ENCODE measurements around the gene DBF4. TPM values are rescaled to one million over a fixed set of nuclear protein-coding genes. Genes with fewer than 3 reads are reported as not detected.

DBF4 gene
- total and polyA plus RNA-seq, 10 of the 15 experiments (the other 5 are each of a cell fraction or from before 2014, with no cell fraction given) = 29.3 to 89.8 (median 62.4) TPM

DNA sequence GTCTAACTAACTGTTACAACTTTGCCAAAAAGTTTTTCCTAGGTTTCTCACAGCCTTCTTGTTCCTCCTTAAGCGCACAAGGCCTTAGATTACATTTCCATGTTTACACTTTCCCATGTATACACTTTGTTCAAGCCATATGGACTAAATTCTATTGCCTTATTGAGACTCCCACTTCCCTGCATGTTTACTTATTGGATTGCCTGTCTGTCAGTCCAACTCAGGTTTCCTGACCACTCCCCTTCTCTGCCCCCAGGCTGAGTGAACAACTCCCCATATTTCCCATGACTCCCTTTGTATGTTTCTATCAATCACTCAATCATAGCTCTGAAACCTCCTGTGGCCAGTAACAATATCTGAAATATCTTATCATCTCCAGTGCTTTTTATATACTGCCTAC, 43.2 kb upstream of the DBF4 start:
- Histone ChIP-seq H3K9ac (ENCODE audit: control insufficient read depth, insufficient read depth, low read length) (no peak overlapping the region), H3K4me3 (no peak overlapping the region), H3K79me2 (ENCODE audit: control insufficient read depth, insufficient read depth, low read length) (no peaks in the 10 kb centered on the region), H3K4me2 (ENCODE audit: control insufficient read depth, insufficient read depth) (no peak overlapping the region), H3K36me3 (ENCODE audit: control insufficient read depth in 2 of 2, insufficient read depth in 2 of 2, low read length in 1 of 2) (no peaks in the 10 kb centered on the region; a peak in 1 of 4 replicates), H3K4me1 (ENCODE audit: control insufficient read depth, insufficient read depth, low read length) (no peaks in the 10 kb centered on the region), H2AFZ (ENCODE audit: control insufficient read depth, low read depth, low read length) (no peak overlapping the region), H3K27ac (ENCODE audit: control insufficient read depth, insufficient read depth) (no peak overlapping the region), H3K27me3 (replicated peaks in 1 of 2; ENCODE audit: control insufficient read depth in 2 of 2, insufficient read depth in 2 of 2, low read length in 1 of 2) (no peaks in the 10 kb centered on the region), H3K9me3 (replicated peaks; ENCODE audit: control insufficient read depth, insufficient read depth, low read length) (no peaks in the 10 kb centered on the region), H4K20me1 (ENCODE audit: control insufficient read depth, insufficient read depth) (no peaks in the 10 kb centered on the region)
- no peak for FAIRE-seq
- WGBS (ENCODE audit: insufficient coverage, insufficient replicate concordance, low lambda C conversion rate, missing lambda C conversion rate) = 100% methylated on average over 1 of the region's 1 CpG
- ATAC-seq = no peak
- no peak for DNase-seq (ENCODE audit: low read depth, low spot score)
- ChIA-PET SMC1A (ENCODE audit: uncharacterized antibody, unreplicated experiment) (no interaction called here), POLR2A (no interaction called here), RAD21 (ENCODE audit: unreplicated experiment) (no interaction called here), CTCF (no interaction called here)
- no TSS peak for BruUV-seq (replicated peaks)
- intact Hi-C loops (cut with micrococcal nuclease; ENCODE audit: unreplicated experiment) = no loop called here
- in situ Hi-C loops (cut with MboI) = no loop called here
- TF ChIP-seq, protein P1, sequence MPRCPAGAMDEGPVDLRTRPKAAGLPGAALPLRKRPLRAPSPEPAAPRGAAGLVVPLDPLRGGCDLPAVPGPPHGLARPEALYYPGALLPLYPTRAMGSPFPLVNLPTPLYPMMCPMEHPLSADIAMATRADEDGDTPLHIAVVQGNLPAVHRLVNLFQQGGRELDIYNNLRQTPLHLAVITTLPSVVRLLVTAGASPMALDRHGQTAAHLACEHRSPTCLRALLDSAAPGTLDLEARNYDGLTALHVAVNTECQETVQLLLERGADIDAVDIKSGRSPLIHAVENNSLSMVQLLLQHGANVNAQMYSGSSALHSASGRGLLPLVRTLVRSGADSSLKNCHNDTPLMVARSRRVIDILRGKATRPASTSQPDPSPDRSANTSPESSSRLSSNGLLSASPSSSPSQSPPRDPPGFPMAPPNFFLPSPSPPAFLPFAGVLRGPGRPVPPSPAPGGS (IDR thresholded peaks at IDR 0.05; ENCODE audit: borderline replicate concordance, insufficient read depth, low read depth, low read length, poor library complexity, severe bottlenecking) = no peak
- TF ChIP-seq EGR1 (IDR thresholded peaks at IDR 0.05; ENCODE audit: borderline replicate concordance in 1 of 2, low read depth in 2 of 2, low read length in 2 of 2) = no peak
- TF ChIP-seq, protein P2, sequence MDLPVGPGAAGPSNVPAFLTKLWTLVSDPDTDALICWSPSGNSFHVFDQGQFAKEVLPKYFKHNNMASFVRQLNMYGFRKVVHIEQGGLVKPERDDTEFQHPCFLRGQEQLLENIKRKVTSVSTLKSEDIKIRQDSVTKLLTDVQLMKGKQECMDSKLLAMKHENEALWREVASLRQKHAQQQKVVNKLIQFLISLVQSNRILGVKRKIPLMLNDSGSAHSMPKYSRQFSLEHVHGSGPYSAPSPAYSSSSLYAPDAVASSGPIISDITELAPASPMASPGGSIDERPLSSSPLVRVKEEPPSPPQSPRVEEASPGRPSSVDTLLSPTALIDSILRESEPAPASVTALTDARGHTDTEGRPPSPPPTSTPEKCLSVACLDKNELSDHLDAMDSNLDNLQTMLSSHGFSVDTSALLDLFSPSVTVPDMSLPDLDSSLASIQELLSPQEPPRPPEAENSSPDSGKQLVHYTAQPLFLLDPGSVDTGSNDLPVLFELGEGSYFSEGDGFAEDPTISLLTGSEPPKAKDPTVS (IDR thresholded peaks at IDR 0.05; ENCODE audit: low read depth, low read length) = no peak
- no peak for TF ChIP-seq CREM (IDR thresholded peaks at IDR 0.05; ENCODE audit: low read depth)
- no peak for TF ChIP-seq ZNF24 (IDR thresholded peaks at IDR 0.05)
- no peak for TF ChIP-seq RB1 (IDR thresholded peaks at IDR 0.05; ENCODE audit: borderline replicate concordance)
- no peak for TF ChIP-seq PAX8 (IDR thresholded peaks at IDR 0.05)
- no peak for TF ChIP-seq RBBP5 (conservative IDR thresholded peaks at IDR 0.05)
- TF ChIP-seq SIN3A (IDR thresholded peaks at IDR 0.05; ENCODE audit: low read depth, low read length) = no peak
- no peak for TF ChIP-seq ETV6 (conservative IDR thresholded peaks at IDR 0.05 in 1 of 2, IDR thresholded peaks at IDR 0.05 in 1 of 2; ENCODE audit: borderline replicate concordance in 1 of 2, low read depth in 1 of 2)
- TF ChIP-seq EP300 (IDR thresholded peaks at IDR 0.05; ENCODE audit: borderline replicate concordance in 1 of 2, control insufficient read depth in 1 of 2, low read depth in 2 of 2, low read length in 2 of 2) = no peak
- no peak for TF ChIP-seq YBX1 (IDR thresholded peaks at IDR 0.05)

Measured in GM12878 (cell line).